ENCODE data around the gene SOS1. TPM values are rescaled to one million over a fixed set of nuclear protein-coding genes. Genes with fewer than 3 reads are reported as not detected.
A peak's percentile ranks its signal among the peaks of the same experiment; 100 is the strongest.

SOS1 gene
- total and polyA plus RNA-seq, 2 donors from 2014 or later: 5.5 to 33.4 TPM

- H3K4me1 ChIP-seq (ENCODE audit: control insufficient read depth in 2 of 3, insufficient read depth in 2 of 3, low read depth in 1 of 3, low read length in 3 of 3): no peaks in the 10 kb centered on the region
- H3K4me3 ChIP-seq (ENCODE audit: low read length in 3 of 3): no peak overlapping the region
- H3K27me3 ChIP-seq (ENCODE audit: control insufficient read depth, insufficient read depth, low read length): no peaks in the 10 kb centered on the region
- H3K9me3 ChIP-seq (ENCODE audit: control insufficient read depth in 2 of 3, insufficient read depth in 1 of 3, low read length in 3 of 3): no peaks in the 10 kb centered on the region
- H3K27ac ChIP-seq (ENCODE audit: low read depth in 2 of 2, low read length in 2 of 2): no peak overlapping the region
- no peak for TF ChIP-seq CTCF (IDR thresholded peaks at IDR 0.05; ENCODE audit: borderline replicate concordance, extremely low read depth, insufficient read depth)
- no peak overlapping the region for H3K9ac ChIP-seq (ENCODE audit: low read length in 3 of 3)
- FAIRE-seq (no peak), DNase-seq (no peak)
- peaks cover 0 to 6% (median 2%) of the 10 kb centered on the region in 3 donors for H3K36me3 ChIP-seq (ENCODE audit: control insufficient read depth in 2 of 3, insufficient read depth in 3 of 3, low read length in 3 of 3)
- intact Hi-C loops (cut with DNase I): no loop called here
Measured at GRCh38 chr2:39033980-39034379, 86.9 kb downstream of the SOS1 start.

- no peak overlapping the region for H3K27ac ChIP-seq (ENCODE audit: low read depth in 2 of 2, low read length in 2 of 2)
- no peak for TF ChIP-seq CTCF (IDR thresholded peaks at IDR 0.05; ENCODE audit: borderline replicate concordance, extremely low read depth, insufficient read depth)
- peaks cover 0 to 7% (median 2%) of the 10 kb centered on the region in 3 donors for H3K36me3 ChIP-seq (ENCODE audit: control insufficient read depth in 2 of 3, insufficient read depth in 3 of 3, low read length in 3 of 3)
- no peak for DNase-seq
- intact Hi-C loops (cut with DNase I): no loop called here
- no peaks in the 10 kb centered on the region for H3K4me1 ChIP-seq (ENCODE audit: control insufficient read depth in 2 of 3, insufficient read depth in 2 of 3, low read depth in 1 of 3, low read length in 3 of 3)
- no peak overlapping the region for H3K4me3 ChIP-seq (ENCODE audit: low read length in 3 of 3)
- no peak for FAIRE-seq
- H3K27me3 ChIP-seq (ENCODE audit: control insufficient read depth, insufficient read depth, low read length): no peaks in the 10 kb centered on the region
- H3K9me3 ChIP-seq (ENCODE audit: control insufficient read depth in 2 of 3, insufficient read depth in 1 of 3, low read length in 3 of 3): no peaks in the 10 kb centered on the region
- H3K9ac ChIP-seq (ENCODE audit: low read length in 3 of 3): no peak overlapping the region
Measured at GRCh38 chr2:39027421-39027820, 93.4 kb downstream of the SOS1 start.

GRCh38 chr2:39024833-39025232 is 96.0 kb downstream of the SOS1 start:
- DNase-seq (no peak), FAIRE-seq (peak; percentile 38)
- Histone ChIP-seq H3K36me3 (ENCODE audit: control insufficient read depth in 2 of 3, insufficient read depth in 3 of 3, low read length in 3 of 3) (peaks cover 0 to 8% (median 0%) of the 10 kb centered on the region in 3 donors), H3K4me3 (ENCODE audit: low read length in 3 of 3) (no peak overlapping the region), H3K9me3 (ENCODE audit: control insufficient read depth in 2 of 3, insufficient read depth in 1 of 3, low read length in 3 of 3) (no peaks in the 10 kb centered on the region), H3K4me1 (ENCODE audit: control insufficient read depth in 2 of 3, insufficient read depth in 2 of 3, low read depth in 1 of 3, low read length in 3 of 3) (no peaks in the 10 kb centered on the region), H3K9ac (ENCODE audit: low read length in 3 of 3) (no peak overlapping the region), H3K27ac (ENCODE audit: low read depth in 2 of 2, low read length in 2 of 2) (no peak overlapping the region), H3K27me3 (ENCODE audit: control insufficient read depth, insufficient read depth, low read length) (no peaks in the 10 kb centered on the region)
- TF ChIP-seq CTCF (IDR thresholded peaks at IDR 0.05; ENCODE audit: borderline replicate concordance, extremely low read depth, insufficient read depth): no peak
- intact Hi-C loops (cut with DNase I): no loop called here

GRCh38 chr2:39023649-39024048 is 97.2 kb downstream of the SOS1 start:
- FAIRE-seq (no peak), DNase-seq (peak in 2 of 5 donors; percentile 5 to 17)
- H3K4me1 ChIP-seq (ENCODE audit: control insufficient read depth in 2 of 3, insufficient read depth in 2 of 3, low read depth in 1 of 3, low read length in 3 of 3): no peaks in the 10 kb centered on the region
- no peak overlapping the region for H3K9ac ChIP-seq (ENCODE audit: low read length in 3 of 3)
- no peak overlapping the region for H3K27ac ChIP-seq (ENCODE audit: low read depth in 2 of 2, low read length in 2 of 2)
- H3K9me3 ChIP-seq (ENCODE audit: control insufficient read depth in 2 of 3, insufficient read depth in 1 of 3, low read length in 3 of 3): no peaks in the 10 kb centered on the region
- H3K27me3 ChIP-seq (ENCODE audit: control insufficient read depth, insufficient read depth, low read length): no peaks in the 10 kb centered on the region
- intact Hi-C loops (cut with DNase I): no loop called here
- peaks cover 0 to 8% (median 0%) of the 10 kb centered on the region in 3 donors for H3K36me3 ChIP-seq (ENCODE audit: control insufficient read depth in 2 of 3, insufficient read depth in 3 of 3, low read length in 3 of 3)
- no peak for TF ChIP-seq CTCF (IDR thresholded peaks at IDR 0.05; ENCODE audit: borderline replicate concordance, extremely low read depth, insufficient read depth)
- H3K4me3 ChIP-seq (ENCODE audit: low read length in 3 of 3): no peak overlapping the region
